T-helper 2 cell treated with Interferon-gamma antibody and Interleukin-4, amounts not matched to agents 5 μg/mL and 100 μg/mL, for 36 hours (primary cell): ENCODE measurements around the gene KRTAP10-4.
"Not testable (repeated sequence)": the region's sequence is repeated elsewhere in the genome, so short reads cannot be mapped to it uniquely, and the experiment has no call there.

ENCODE experiments used
- DNase-seq: peaks from one replicate; pipeline ENCODE4 v3.0.0; 2021; ENCODE audit warnings: low spot score
- H3K27ac Mint-ChIP-seq: one replicate; pipeline ENCODE4 v1.8.0; 2021; ENCODE audit warnings: mild to moderate bottlenecking, mixed read lengths
- H3K27me3 Mint-ChIP-seq: one replicate; pipeline ENCODE4 v1.8.0; 2021; ENCODE audit warnings: low read depth, mixed read lengths
- H3K36me3 Mint-ChIP-seq: one replicate; pipeline ENCODE4 v1.8.0; 2021; ENCODE audit warnings: low read depth, mixed read lengths
- H3K4me1 Mint-ChIP-seq: one replicate; pipeline ENCODE4 v1.8.0; 2021; ENCODE audit warnings: low read depth, mixed read lengths
- H3K4me3 Mint-ChIP-seq: one replicate; pipeline ENCODE4 v1.8.0; 2022; ENCODE audit warnings: mild to moderate bottlenecking, moderate library complexity, mixed read lengths
- H3K9me3 Mint-ChIP-seq: one replicate; pipeline ENCODE4 v1.8.0; 2021; ENCODE audit warnings: mixed read lengths

Gene KRTAP10-4

DNA sequence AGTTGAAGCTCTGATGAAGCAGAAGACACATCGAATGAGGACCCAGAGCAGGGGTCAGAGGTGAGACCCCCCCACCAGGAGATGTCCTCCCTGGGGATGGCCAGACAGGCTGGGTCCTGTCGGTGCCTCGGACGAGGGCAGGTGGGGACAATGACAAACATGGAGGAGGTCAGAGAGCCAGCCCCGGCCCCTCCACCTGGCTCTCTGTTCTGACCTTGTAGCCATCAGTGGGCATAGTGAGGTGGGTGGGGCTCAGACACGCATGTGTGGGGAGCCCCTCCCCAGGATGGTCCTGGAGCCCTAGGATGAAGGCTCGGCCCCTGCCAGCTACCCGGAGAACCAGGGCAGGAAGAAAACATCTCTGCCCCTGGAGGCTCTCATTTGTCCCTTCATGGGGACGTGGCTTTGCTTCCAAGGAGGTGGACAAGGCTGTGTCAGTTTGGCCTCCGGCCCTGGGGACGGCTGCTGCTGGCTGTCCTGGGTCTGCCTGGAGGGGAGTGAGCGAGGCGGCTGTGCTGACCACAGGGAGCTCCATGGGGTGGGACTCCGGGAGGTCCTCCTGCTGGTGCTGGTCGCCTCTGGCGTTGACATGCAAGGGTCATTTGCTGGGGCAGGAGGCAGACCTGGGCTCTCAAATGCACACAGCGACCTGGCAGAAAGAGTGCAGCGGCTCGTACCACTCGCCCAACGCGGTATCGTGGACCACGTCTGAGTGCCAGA lies 16.2 kb downstream of the KRTAP10-4 start:
- Mint-ChIP-seq H3K27ac (no peak overlapping the region), H3K9me3 (no peaks in the 10 kb centered on the region), H3K4me1 (no peaks in the 10 kb centered on the region), H3K36me3 (no peaks in the 10 kb centered on the region), H3K4me3 (no peak overlapping the region), H3K27me3 (peaks cover 27% of the 10 kb centered on the region)
- no peak for DNase-seq

DNA sequence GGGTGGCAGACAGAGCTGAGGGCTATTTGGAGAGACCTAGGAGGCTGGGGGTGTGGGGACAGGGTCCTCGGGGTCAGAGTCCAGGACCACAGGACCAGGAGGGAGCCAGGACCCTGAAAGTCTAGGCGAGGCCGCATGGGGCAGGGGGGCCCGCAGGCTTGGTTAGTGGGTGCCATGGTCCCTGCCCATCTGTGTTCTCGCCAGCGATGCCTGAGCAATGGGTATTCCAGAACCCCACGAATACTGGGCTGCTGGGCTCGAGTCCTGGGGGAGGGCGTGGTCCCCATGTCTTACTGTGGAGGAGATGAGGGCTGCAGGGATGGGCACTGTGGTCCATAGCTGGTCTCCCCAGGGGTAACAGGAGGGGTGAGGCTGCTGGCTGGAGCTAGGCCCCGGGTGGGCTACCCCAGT lies 16.8 kb downstream of the KRTAP10-4 start:
- peaks cover 24% of the 10 kb centered on the region for H3K27me3 Mint-ChIP-seq
- H3K9me3 Mint-ChIP-seq, result no peaks in the 10 kb centered on the region
- no peaks in the 10 kb centered on the region for H3K36me3 Mint-ChIP-seq
- no peak overlapping the region for H3K4me3 Mint-ChIP-seq
- no peaks in the 10 kb centered on the region for H3K4me1 Mint-ChIP-seq
- H3K27ac Mint-ChIP-seq, result no peak overlapping the region
- no peak for DNase-seq

DNA sequence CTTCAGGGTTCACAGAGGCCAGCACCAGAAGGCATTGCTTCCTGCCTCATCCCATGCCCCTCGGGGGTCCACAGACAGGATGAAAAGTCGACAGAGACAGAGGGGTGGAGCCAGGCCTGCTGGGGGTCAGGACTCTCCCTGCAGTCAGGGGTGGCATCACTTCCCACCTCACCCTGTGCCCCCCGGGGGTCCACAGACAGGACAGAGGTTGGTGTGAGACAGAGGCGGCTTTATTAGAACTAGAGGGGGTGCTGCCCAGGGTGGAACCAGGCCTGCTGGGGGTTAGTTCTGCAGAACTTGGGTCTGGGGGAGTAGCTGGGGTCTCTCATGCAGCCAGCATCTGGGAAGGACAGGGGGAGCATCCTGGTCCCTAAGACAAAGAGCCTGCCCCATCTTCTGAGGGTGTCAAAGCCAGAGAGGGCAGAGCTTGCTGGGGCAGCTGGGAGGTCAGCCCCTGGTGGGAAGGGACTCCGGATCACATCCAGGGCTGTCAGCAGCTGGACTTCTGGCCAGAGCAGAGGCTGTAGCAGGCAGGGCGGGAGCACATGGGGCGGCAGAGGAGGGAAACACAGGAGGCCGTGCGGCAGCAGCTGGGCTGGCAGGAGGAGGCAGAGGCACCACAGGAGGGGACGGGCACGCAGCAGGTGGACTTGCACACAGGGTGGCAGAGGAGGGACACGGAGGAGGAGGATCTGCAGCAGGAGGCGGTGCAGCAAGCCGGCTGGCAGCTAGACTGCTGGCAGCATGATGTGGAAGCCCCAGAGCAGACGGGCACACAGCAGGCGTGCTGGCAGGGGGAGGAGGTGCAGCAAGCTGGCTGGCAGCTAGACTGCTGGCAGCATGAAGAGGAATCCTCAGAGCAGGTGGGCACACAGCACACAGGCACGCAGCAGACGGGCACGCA lies 17.6 kb downstream of the KRTAP10-4 start:
- H3K9me3 Mint-ChIP-seq, H3K36me3 Mint-ChIP-seq, H3K27ac Mint-ChIP-seq, DNase-seq, H3K4me1 Mint-ChIP-seq, H3K4me3 Mint-ChIP-seq: not testable (repeated sequence)
- peaks cover 18% of the 10 kb centered on the region for H3K27me3 Mint-ChIP-seq

DNA sequence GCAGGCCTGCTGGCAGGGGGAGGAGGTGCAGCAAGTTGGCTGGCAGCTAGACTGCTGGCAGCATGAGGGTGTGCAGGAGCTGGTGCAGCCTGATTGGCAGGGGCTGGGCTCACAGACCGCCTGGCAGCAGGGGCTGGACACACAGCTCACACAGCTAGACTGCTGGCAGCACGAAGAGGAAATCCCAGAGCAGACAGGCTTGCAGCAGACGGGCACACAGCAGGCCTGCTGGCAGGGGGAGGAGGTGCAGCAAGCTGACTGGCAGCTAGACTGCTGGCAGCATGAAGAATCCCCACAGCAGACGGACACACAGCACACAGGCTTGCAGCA lies 18.2 kb downstream of the KRTAP10-4 start:
- not testable (repeated sequence) for H3K4me1 Mint-ChIP-seq, H3K27ac Mint-ChIP-seq, H3K9me3 Mint-ChIP-seq, H3K4me3 Mint-ChIP-seq, DNase-seq, H3K36me3 Mint-ChIP-seq
- H3K27me3 Mint-ChIP-seq, result peaks cover 13% of the 10 kb centered on the region

DNA sequence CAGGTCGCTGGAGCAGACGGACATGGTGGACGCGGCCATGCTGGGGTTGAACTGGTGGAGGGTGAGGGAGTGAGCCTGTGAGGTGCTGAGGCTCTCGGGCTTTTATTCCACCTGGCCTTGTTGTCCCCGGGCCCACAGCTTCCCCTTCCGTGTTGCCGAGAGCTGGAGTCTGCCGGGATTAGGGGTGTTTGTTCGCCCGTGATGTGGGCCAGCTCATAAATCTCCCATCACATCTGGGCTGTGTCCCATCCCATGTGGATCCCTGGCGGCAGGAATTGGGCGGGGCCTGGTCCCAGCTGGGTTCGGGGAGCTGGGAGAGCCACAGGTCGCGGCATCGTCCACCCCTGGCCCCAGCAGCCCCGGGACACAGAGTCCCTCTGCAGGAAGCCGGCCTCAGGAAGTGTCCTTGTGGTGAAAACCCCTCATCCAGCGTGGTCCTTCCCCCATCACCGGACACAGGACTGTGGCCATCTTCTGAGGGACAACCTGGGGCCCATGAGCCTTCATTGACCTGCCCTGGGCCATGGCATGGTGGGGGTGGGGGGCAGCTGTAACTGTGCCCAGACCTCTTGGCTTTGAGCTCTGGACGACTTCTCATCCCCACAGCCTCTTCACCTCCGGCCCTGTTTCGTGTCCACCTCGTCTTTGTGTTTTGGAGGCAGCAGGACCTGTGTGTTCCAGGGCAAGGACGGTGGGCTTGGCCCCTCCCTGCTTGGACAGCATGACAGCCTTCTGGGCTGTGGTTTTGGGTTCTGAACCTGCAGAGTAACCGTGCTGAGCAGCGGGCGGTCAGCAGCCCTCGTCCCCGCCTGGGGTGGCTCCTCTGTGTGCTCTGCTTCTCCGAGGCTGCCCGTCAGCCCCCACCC lies 19.1 kb downstream of the KRTAP10-4 start, which contains the start of gene KRTAP10-6:
Gene KRTAP10-6, minus strand, starts transcription at position 60 of the 866 bp plus-strand sequence. Its CDS starts 21 bp downstream, at position 39.
- Mint-ChIP-seq H3K9me3 (no peaks in the 10 kb centered on the region), H3K4me3 (no peak within 1 kb of the TSS), H3K4me1 (no peaks in the 10 kb centered on the region), H3K36me3 (no peaks in the 10 kb centered on the region), H3K27ac (no peak within 1 kb of the TSS), H3K27me3 (peaks cover 5% of the 10 kb centered on the region)
- no peak for DNase-seq

DNA sequence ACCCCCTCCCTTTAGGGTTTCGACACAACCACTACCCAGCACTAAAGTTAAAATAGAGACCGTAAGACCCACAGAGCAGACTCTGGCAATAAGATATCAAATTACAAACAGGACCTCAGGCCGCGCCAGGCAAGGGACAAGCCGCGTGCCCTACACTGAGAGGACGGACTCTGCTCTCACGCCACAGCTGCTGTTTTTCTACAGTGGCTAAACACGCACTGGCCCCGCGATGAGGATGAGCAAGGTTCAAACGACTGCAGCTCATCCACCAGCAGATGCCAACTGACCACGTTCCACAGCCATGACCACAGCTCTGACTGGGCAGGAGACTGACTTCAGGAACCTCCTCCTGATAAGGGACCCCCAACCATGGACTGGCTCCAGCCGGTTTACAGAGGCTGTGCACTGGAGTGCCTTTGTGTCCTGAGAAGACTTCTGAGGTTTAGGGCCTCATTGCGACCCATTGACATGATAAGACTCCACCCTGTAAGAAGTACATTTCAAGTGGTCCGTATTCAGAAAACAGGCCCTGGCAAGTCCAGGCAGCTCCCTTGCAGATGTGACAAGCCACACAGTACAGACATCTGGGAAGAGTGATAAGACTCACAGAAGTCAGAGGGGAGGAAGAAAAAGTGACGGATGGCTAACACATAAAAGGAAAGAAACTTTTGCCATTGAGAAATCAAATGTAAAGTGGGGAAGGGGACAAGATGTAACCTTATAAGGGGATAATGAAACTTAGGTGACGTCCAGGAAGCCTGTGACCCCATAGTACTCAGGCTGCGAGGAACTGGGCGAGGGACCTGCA lies 20.3 kb downstream of the KRTAP10-4 start:
- no peaks in the 10 kb centered on the region for H3K4me1 Mint-ChIP-seq
- no peak for DNase-seq
- H3K27ac Mint-ChIP-seq, result no peak overlapping the region
- H3K36me3 Mint-ChIP-seq, result no peaks in the 10 kb centered on the region
- H3K4me3 Mint-ChIP-seq, result no peak overlapping the region
- no peaks in the 10 kb centered on the region for H3K9me3 Mint-ChIP-seq
- peaks cover 2% of the 10 kb centered on the region for H3K27me3 Mint-ChIP-seq

DNA sequence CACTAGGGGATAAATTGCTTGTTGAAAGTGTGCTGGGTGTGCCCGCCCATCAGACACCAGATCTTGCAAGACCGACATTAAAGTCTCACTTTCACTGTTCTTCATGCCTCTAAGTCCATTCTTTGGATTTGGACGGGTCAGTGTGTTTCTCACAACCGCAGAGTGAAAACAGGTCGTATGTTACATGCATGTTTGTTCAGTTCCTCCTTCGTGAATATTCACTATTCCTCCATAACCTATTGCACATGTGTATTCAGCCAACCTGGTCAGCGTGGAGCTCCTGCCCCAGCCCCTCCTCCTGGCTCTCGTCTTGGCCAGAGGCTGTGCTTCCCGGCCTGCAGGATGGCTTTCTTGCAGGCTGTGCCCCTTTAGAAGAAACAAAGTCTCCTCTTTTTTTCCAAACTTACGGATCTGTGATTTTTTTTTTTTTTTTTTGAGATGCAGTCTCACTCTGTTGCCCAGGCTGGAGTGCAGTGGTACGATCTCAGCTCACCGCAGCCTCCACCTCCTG lies 20.9 kb downstream of the KRTAP10-4 start:
- Mint-ChIP-seq H3K4me1 (no peaks in the 10 kb centered on the region), H3K9me3 (no peaks in the 10 kb centered on the region), H3K27me3 (peaks cover 2% of the 10 kb centered on the region), H3K4me3 (no peak overlapping the region), H3K36me3 (no peaks in the 10 kb centered on the region), H3K27ac (no peak overlapping the region)
- no peak for DNase-seq

DNA sequence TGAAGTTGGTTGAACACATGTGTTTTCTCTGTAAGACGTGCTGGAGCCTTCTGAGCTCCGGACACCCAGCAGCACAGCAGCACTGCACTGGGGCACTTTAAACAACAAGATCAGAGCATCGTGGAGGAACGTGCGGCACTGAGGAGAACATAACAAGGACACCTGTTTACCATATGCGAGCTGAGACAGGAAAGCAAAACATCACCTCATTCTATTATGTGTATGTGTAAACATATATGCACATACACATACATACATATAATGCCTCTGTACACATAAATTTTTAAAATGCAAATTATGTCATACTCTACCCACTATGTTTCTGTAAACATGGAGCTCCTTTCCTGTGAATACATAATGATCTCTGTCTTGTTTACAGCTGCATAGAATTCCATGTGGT lies 22.0 kb downstream of the KRTAP10-4 start:
- no peak overlapping the region for H3K27ac Mint-ChIP-seq
- DNase-seq, result no peak
- H3K36me3 Mint-ChIP-seq, result no peaks in the 10 kb centered on the region
- no peak overlapping the region for H3K4me3 Mint-ChIP-seq
- H3K4me1 Mint-ChIP-seq, result no peaks in the 10 kb centered on the region
- no peaks in the 10 kb centered on the region for H3K9me3 Mint-ChIP-seq
- peaks cover 2% of the 10 kb centered on the region for H3K27me3 Mint-ChIP-seq

DNA sequence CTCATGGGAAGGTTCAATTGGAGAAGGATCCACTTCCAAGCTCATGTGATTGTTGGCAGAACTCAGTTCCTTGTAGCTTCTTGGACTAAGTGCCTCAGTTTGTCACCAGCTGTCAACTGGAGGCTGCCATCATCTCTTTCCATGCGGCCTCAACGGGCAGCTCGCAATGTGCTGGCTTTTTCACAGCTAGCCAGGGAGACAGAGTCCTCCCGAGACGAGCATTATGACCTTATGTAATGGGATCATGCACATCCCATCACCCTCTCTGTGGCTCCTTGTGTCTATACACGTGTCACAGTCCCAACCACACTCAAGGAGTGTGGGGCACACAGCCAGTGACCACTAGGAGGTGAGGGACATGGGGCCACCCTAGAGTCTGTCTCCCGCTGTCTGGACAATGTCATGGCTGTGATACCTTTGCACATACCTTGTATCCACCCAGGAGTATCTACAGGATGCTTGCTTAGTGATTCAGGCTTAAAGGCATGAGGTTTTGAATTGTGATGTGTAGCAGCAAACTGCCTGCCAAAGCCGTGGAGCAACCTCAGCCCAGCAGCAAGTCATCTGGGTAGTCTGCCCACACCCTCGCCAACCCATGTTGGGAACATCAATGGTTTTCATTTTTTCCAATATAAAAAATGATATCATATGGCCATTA lies 22.7 kb downstream of the KRTAP10-4 start:
- Mint-ChIP-seq H3K4me1 (no peaks in the 10 kb centered on the region), H3K27me3 (peaks cover 2% of the 10 kb centered on the region), H3K27ac (no peak overlapping the region), H3K36me3 (no peaks in the 10 kb centered on the region), H3K4me3 (no peak overlapping the region), H3K9me3 (no peaks in the 10 kb centered on the region)
- no peak for DNase-seq

DNA sequence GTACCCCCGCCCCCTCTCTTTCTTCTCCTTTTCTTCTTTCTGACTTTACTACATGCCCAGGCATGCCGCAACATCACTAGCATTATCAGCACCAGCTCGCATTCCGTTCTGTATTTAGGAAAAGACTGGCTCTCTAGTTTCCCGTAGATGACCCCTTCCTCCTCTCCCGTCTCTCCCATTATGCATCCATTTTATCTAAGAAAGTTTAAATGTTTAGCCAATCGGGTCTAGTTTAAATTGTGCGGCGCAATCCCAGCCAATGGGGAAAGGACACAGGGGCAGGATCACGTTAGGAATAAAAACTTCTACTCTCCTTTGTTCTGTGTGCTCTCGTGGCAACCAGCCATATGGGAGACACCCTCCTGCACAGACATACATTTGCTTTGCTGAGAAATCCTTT lies 24.5 kb downstream of the KRTAP10-4 start:
- no peak for DNase-seq
- no peak overlapping the region for H3K27ac Mint-ChIP-seq
- peaks cover 2% of the 10 kb centered on the region for H3K27me3 Mint-ChIP-seq
- no peaks in the 10 kb centered on the region for H3K4me1 Mint-ChIP-seq
- H3K36me3 Mint-ChIP-seq, result no peaks in the 10 kb centered on the region
- no peak overlapping the region for H3K4me3 Mint-ChIP-seq
- no peaks in the 10 kb centered on the region for H3K9me3 Mint-ChIP-seq

DNA sequence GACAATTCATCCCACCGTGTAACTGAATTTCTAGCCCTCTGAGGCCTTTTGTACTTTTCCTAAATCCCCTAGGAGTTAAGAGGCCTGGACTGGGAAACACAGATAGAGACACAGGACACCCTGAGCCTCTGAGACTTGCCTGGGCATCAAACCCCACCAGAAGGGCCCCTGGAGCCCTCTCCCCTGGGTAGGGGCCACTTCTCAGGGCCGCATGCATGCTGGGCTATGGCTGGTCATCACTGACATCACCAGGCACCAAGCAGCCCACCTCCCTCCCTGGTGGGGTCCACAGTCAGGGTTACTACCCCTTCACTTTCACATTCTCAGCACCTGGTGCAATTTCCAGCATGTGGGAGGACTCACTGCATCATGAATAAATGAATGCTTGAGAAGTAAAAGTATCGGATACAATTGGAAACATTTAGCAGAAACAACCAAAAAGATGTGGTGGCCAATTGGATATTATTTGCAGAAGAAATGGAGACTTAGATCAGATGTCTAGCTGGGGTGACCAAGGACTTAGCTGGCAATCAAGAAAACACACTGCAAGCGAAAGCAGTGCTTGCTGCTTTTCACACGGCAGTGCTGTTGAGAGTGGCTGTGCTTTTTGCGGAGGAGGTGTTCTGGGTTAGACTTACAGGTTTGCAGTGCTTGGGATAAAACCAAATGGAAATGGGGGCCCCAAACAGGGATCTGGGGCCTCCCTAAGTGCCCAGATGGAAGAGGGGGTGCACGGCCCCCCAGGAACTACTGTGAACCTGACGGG lies 25.9 kb downstream of the KRTAP10-4 start:
- Mint-ChIP-seq H3K27me3 (peaks cover 3% of the 10 kb centered on the region), H3K9me3 (no peaks in the 10 kb centered on the region), H3K27ac (no peak overlapping the region), H3K4me1 (no peaks in the 10 kb centered on the region), H3K36me3 (no peaks in the 10 kb centered on the region), H3K4me3 (no peak overlapping the region)
- DNase-seq, result no peak
